NCI-H2029 treated with DMSO at 0.1 percent for 48 hours (cell line): ENCODE data around the gene VEGFB.

ENCODE experiments used
- DNase-seq: peaks from one replicate; lab custom pipeline; 2025; lab: John Stamatoyannopoulos, UW

VEGFB gene

DNA sequence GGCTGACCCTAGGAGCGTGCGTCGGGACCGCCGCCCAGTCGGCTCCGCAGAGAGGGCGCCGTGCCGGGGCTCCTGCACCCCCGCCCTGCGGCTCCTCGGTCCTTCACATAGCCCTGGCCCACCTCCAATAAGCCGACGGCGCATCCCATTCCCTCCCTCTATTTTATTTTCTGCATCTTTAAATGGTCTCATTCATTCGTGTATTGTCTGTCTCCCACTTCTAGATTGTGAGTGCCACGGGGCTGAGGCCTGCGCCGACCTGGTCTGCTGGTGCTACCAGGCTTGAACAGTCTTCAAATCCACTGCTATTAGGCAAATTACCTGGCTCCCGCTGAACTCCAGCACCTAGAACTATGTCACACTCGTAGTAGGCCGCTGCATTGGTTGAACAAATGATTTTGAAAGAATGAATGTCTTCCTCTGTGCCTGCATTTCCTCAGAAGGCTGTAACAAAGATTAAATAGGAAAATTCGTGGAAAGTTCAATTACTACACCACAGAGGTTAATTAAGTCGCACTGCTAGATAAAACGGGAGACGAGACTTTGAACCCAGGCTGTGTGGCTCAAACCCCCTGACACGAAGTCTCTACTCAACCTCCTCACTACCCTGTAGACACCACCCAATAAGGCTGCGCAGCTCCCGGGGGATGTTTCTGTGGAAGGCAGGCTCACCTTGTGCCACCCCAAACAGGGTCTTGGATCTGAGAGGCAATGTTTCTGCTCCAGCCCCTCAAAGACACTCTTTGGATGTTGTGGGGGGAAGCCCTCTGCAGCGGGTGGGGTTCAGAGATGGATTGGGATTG, 13.5 kb downstream of the VEGFB start:
- no peak for DNase-seq

- DNase-seq, result no peak
Measured at GRCh38 chr11:64248578-64248977, 14.2 kb downstream of the VEGFB start.

DNA sequence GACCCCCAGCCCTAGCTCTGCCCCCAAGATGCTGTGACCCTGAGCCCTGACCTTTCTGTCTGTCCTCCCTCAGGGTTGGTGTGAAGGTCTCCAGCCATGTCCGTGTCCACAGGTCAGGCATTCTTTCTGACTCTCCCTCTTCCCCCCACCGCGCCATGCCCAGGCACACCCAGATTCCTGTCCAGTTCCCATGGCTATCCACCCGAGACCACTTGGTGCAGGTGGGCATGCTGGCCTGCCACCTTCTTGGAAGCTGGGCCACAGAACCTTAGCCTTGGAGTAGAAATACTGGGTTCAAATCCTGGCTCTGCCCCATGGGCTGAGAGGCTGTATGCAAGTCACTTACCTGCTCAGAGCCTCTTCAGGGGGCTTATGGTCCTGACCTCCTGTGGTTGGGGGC, 14.7 kb downstream of the VEGFB start:
- no peak for DNase-seq

- no peak for DNase-seq
Measured at GRCh38 chr11:64249563-64250414, 15.4 kb downstream of the VEGFB start.

DNA sequence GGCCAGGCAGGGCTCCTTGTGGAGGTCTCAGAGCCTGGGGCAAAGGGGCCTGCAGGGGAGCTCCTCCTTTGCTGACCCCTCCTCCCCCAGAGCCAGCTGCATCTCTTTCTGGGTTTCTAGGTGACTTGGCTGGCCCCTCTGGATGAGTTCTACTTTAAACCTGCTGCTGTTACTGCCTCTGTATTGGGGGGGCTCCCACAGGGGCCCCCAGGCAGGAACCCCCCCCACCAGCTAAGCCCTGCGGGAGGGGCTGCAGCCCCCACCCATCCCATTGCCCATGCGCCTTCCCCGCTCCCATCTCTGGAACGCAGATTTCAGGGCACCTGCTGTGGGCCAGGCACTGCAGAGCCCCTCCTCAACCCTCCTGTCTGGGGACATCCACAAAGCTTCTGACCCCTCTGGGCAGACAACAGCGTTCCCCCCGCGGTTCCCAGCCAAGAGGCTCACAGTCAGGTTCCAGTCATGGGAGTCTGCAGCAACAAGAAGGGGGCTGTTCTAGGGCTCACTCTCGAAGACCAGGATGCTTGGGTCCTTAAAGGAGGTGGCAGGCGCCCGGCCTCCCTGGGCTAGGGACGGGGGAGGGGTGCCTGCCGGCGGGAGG, 16.1 kb downstream of the VEGFB start:
- no peak for DNase-seq

DNA sequence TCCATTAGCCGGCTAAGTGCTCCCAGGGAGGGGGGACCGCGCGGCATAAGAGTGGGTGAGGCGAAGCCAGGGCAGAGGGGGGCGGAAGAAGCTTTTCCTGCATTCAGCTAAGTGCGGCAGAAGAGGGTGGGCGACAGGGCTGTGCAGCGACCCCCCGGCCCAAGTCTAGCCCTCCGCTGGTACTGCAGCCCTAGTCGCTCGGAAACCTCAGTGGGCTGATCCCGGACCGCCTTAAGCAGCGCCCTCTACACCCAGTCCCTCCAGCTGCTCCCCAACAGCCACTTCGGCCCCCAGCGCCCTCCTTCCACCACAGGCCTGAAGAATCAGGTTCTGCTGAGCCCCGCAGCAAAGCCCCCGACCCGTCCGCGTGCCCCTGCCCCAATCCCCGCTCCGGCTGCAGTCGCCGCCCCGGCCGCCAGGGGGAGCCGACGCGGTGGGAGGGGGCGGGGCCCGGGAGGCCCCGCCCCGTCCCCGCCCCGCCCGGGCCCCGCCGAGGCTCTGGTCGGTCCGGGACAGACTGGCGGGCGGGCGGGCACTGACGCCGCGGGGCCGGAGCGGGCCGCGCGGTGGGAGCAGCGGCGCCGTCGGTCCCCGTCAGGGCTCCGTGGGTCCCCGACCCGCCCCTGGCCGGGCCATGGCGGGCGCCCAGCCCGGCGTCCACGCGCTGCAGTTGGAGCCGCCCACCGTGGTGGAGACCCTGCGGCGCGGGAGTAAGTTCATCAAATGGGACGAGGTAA, 16.8 kb downstream of the VEGFB start, which contains the start of gene PLCB3:
Gene PLCB3 (plus strand): TSS at position 515 of the 737 bp plus-strand sequence. CDS start 120 bp downstream, at position 635.
- DNase-seq, result no peak

DNA sequence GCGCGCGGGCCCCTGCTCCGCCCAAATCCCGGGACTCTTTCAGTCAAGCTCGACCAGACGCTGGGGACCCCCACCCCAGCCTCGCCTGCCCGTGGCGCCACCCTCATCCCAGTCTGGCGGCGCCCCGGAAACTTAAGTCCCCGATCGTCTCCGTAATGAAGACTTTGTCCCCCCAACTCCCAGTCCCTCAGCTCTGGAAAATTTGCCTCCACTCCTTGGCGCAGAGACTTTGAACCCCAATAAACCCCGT, 17.3 kb downstream of the VEGFB start:
- DNase-seq, result no peak

DNA sequence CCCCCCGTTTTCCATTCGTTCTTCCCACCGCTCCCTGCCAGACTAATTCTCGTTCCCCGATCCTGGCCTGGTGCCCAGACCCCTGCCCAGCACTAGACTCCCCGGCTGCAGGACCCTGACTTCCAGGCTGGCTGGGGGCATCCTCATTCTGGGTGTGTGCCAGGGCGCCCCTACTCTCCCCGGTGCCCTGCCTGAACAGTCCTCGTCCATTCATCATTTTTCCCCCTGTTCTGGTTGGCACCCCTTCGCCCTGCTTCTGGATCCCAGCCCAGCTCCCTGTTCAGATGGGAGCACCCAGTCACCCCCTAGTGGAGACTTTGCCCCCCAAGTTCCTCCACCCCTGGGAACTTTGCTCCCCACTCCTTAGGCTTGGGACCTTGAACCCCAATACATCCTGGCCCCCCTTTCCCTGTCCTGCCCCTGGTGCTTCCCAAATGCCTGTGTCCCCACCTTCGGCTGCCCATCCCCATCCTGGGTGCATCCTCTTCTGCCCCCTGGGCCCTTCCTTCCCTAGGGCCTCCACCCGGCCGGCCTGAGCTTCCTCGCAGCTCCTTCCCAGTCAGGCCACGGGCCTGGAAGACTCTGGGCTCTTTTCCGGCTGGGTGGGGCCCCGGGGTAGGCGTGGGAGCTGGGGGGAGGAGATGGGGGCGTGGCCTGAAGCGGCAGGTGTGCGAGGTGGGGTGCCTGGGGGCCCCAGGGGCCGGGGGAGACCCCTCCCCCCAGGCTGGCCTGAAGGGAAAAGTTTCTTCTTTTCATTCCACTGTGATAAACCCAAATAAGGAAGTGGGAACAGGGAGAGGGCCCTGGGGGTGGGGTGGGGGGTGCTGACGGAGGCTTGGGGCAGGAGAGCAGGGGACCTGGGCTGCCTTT, 17.9 kb downstream of the VEGFB start:
- no peak for DNase-seq

- DNase-seq, result no peak
Measured at GRCh38 chr11:64253043-64253442, 18.7 kb downstream of the VEGFB start.

DNA sequence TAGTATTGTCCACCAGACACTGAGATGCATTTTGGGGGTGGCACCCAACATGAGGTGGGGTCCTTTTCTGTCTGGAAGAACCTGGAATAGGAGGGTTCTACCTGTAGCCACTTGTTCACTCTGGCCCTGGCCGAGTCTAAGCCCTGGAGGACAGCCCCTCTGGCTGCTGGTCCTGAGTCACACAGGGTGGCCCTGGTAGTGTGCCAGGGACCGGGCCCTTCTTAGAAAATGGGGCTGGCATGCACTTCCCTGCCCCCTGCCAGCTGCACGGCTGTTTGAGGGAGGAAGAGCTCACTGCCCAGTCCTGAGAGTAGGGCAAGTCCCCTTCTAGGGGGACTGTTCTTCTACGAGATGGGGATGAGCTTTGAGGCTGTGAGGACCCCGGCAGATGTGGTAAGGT, 19.1 kb downstream of the VEGFB start:
- no peak for DNase-seq

DNA sequence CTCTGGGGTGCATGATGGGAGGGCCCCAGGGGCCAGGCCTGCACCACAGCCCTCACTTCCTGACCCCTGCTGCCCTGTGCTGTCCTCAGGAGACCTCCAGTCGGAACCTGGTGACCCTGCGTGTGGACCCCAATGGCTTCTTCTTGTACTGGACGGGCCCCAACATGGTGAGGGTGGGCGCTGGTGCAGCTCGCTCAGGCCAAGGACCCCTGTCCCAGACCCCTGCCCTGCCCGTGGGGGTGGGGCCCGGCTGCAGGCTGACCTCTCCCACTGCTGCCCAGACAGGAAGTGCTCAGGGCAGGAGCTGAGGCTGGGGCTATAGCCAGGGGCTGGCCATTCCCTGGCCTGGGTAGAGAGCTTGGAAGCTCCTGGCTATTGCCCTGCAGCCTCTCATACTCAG, 19.9 kb downstream of the VEGFB start:
- no peak for DNase-seq

GRCh38 chr11:64255135-64256128, 21.0 kb downstream of the VEGFB start:
- no peak for DNase-seq

DNA sequence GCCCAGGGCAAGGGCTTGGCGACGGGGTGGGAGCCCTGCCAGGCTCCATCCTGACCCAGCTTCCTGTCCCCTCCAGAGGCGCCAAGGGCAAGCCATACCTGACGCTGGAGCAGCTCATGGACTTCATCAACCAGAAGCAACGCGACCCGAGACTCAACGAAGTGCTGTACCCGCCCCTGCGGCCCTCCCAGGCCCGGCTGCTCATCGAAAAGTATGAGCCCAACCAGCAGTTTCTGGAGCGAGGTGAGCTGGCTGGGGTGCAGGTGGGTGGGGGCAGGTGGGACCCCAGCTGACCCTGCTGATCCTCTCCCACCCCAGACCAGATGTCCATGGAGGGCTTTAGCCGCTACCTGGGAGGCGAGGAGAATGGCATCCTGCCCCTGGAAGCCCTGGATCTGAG, 21.9 kb downstream of the VEGFB start:
- no peak for DNase-seq

DNA sequence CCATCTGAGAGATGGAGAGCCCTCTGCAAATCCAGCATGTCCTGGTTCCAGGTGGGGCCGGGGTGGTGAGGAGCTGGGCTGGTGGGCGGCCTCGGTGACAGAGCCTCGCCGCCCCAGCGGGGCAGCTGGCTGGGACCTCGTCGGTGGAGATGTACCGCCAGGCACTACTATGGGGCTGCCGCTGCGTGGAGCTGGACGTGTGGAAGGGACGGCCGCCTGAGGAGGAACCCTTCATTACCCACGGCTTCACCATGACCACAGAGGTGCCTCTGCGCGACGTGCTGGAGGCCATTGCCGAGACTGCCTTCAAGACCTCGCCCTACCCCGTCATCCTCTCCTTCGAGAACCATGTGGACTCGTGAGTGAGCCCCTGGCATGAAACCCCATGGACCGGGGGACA, 24.0 kb downstream of the VEGFB start:
- DNase-seq, result no peak

- DNase-seq, result no peak
Measured at GRCh38 chr11:64258946-64259532, 24.7 kb downstream of the VEGFB start.

DNA sequence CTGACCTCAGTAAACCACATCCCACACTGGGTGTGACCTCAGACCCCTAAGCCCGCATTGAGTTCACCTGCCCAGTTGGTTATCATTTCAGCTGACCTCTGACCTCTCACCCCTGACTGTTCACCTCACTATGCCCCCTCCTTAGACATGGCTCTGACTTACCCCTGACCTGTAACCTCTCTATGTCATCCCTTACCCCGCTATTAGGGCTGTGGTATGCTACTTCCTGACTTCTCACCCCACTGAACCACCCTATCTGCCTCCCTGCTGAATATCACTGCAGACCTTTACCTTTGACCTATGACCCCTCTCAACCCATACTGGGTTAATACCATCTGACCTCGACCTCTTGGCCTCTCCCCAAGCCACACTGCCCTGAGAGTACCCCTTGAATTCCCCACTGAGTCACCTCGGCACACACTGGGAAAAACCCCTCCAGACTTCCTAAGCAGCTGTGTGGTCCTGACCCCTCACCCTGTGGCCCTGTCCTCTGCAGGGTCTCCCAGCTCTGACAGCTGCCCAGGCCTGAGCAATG, 25.2 kb downstream of the VEGFB start:
- no peak for DNase-seq

DNA sequence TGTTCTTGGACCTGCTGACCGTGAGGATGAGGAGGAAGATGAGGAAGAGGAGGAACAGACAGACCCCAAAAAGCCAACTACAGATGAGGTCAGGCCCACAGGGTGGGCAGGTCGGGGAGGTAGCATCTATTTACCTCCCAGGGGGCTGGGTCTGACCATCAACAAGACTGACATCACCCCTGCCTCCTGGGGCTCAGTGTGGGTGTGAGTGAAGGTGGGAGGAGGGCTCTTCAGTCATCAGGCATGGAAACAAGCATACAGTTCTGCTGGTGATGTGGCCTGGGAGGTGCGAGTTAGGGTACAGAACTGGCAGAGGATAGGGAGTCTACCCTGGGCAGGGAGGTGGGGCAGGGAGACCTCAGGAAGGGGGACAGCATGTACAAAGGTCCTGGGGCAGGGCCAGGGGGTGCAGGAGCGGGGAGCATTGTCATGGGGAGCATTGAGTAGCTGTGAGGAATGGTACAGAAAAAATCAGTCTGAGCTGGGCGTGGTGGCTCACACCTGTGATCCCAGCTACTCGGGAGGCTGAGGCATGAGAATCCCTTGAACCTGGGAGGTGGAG, 25.8 kb downstream of the VEGFB start:
- DNase-seq, result no peak

GRCh38 chr11:64261556-64262080, 27.2 kb downstream of the VEGFB start:
- no peak for DNase-seq
